Germinal center (tissue), 1 donor: ENCODE results near the gene PHF2.

Experiments used
- DNase-seq: peaks from one replicate; pipeline ENCODE4 v3.0.0; 2012; ENCODE audit warnings: mixed read lengths, low spot score

Gene PHF2

GRCh38 chr9:93701494-93702218 lies 125.3 kb downstream of the PHF2 start:
- no peak for DNase-seq

DNA sequence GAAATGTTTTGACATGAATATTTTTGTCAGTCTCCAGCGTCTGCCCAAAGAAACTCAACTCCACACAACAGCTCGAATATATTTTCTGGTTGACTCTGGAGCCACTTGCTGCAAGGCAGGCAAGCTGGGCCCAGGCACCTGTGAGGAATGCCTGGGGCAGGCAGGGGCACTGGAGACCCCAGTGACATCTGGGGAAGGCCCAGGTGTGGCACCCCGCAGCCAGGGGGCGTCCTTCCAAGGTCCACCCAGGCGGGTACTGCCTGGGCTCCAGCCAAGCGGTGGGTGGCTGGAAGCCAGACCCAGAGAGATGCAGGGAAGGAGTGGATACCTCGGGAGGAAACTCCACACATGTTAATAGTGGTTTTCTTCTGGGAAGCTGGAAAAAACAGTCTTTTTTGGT lies 125.9 kb downstream of the PHF2 start:
- DNase-seq = no peak

- DNase-seq = no peak
Measured at GRCh38 chr9:93708289-93708986, 132.1 kb downstream of the PHF2 start.

- DNase-seq = no peak
Measured at GRCh38 chr9:93708987-93709302, 132.6 kb downstream of the PHF2 start.

- DNase-seq = no peak
Measured at GRCh38 chr9:93709600-93710369, 133.4 kb downstream of the PHF2 start.

GRCh38 chr9:93710370-93710723 lies 134.0 kb downstream of the PHF2 start:
- DNase-seq = no peak

DNA sequence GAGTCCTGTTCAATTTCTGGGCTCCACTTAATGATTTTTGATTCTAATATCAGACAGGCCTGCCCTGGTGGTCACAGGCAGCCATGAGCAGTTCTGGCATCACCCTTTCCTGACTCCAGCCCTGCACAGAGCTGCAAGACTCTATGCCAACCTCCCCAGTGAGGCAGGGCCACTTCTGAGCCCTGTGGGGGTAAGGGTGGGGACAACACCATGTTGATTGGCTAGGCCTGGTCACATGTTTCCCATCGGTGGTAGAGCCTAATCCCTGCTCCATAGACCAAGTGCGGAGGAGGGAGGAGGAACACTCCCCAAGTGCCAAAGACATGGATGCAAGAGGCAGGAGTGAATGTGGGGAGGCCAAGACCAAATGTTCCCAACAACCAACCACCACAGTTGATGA lies 134.6 kb downstream of the PHF2 start:
- no peak for DNase-seq

GRCh38 chr9:93712896-93713295 lies 136.5 kb downstream of the PHF2 start:
- no peak for DNase-seq

DNA sequence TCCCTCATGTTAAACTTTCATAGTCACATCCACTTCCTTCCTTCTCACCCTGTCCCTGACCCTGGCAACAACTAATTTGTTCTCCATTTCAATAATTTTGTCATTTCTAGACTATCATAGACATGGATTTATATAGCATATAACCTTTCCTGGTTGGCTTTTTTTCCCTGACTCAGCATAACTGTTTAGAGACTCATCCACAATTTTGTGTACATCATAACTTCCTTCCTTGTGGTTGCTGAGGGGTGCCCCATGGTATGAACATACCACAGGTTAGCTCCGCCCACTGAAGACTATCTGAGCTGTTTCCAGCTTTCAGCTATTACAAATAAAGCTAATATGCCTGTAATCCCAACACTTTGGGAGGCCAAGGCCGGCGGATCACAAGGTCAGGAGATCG lies 137.3 kb downstream of the PHF2 start:
- DNase-seq = no peak

GRCh38 chr9:93721417-93721965 lies 145.1 kb downstream of the PHF2 start:
- no peak for DNase-seq

- DNase-seq = no peak
Measured at GRCh38 chr9:93724852-93725251, 148.5 kb downstream of the PHF2 start.

DNA sequence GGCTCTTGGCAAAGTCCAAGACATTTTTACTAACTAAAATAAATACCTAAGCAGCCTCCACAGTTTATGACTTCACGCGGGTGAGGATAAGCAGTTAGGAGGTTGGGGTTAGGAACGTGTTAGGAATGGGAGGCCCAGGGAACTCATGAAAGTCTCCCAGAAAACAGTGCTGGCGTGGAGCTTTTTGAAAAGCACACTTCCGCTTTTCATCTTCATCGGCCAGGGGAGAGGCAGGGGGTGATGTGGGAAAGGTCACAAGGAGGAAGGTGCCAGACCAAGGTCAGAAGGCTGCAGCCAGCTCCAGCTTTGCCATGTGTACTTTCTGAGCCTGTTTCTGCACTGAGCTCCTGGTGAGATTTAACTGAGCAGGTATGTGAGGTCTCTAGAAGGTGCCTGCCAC lies 149.0 kb downstream of the PHF2 start:
- DNase-seq = no peak

GRCh38 chr9:93726147-93726546 lies 149.8 kb downstream of the PHF2 start:
- no peak for DNase-seq
